ENCODE data around the gene TMEM259.

- no peak for TF ChIP-seq CTCF (IDR thresholded peaks at IDR 0.05)
- TF ChIP-seq EZH2 (IDR thresholded peaks at IDR 0.05), result no peak
- no peak for TF ChIP-seq EZH2phosphoT487 (IDR thresholded peaks at IDR 0.05)
These were observed 1.3 kb downstream of the TMEM259 start for GRCh38 chr19:1019616-1019961.

All from neural progenitor cell (in vitro differentiated cells).